Endometrial microvascular endothelial cells (primary cell): ENCODE results near the gene TMPRSS9. TPM values are rescaled to one million over a fixed set of nuclear protein-coding genes. Genes with fewer than 3 reads are reported as not detected.

Source experiments
- in situ Hi-C: cut with HindIII; loops from 2 replicates; pipeline ENCODE4 v1.10.0; 2017; ENCODE audit warnings: low sequenced_read_pairs, low pct_unique_long_range_greater_than_20kb; ENCODE audit errors: inconsistent ontology term
- total RNA-seq: library from RNA; depleted of rRNA; stranded (reverse); fragments of >200 nt; gene quantifications from one replicate; pipeline ENCODE4 v1.2.3, GENCODE V29; 2015; ENCODE audit errors: inconsistent ontology term

The TMPRSS9 gene
- total RNA-seq, 1 donor from 2014 or later, result not detected

- in situ Hi-C loops, result no loop called here
Observed at GRCh38 chr19:2355168-2356035, 4.7 kb upstream of the TMPRSS9 start.

GRCh38 chr19:2356036-2356646, 3.9 kb upstream of the TMPRSS9 start:
- in situ Hi-C loops, result no loop called here

GRCh38 chr19:2357279-2358206, 2.5 kb upstream of the TMPRSS9 start:
- in situ Hi-C loops, result no loop called here

DNA sequence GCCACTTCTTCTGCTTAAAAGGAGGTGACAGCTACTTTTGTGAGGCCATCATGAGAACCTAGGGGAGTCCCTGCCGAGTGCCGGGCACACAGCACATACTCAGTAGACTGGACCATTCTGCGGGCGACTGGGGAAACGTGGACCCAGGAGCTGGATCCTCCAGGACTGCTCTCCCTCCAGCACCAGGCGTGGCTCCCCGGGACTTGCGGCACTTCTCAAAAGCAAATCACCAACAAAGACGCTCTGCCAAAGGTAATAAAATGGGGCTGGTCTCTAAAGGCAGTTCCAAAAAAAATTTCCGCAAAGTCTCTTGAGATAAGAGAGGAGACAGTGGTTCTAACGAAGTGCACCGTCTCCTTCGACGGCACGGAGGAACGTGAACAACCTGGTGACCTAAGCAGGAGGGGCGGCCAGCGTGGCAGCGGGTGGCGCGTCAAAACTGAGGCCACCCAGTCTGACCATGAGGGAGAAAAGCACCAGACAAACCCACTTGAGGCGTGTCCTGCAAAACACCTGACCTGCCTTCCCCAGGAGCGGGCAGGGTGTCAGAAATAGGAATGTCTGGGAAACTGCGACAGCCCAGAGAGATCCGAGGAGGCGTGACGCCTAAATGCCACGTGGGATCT, 1.4 kb upstream of the TMPRSS9 start:
- in situ Hi-C loops, result no loop called here

DNA sequence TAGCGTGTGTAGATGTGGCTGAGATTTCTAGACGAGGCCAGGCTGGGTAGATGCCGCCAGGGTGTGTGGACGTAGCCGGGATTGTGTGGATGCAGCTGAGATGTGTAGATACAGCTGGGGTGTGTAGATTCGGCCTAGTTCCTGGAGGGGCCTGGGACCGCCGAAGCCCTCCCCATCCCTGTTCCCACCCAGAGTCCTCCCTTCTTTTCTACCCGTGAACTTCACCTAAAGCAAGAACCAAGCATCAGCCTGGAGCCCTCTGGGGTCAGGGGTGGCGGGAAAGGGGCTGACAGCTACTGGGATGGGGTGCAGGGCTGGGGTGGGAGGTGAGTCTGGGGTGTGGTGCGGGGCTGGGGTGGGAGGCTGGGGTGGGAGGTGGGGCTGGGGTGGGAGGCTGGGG, 768 bp downstream of the TMPRSS9 start:
- in situ Hi-C loops, result no loop called here

- in situ Hi-C loops, result no loop called here
Observed at GRCh38 chr19:2361246-2362045, 1.4 kb downstream of the TMPRSS9 start.

- in situ Hi-C loops, result no loop called here
Observed at GRCh38 chr19:2362046-2362969, 2.2 kb downstream of the TMPRSS9 start.

- in situ Hi-C loops, result no loop called here
Observed at GRCh38 chr19:2362970-2363300, 2.9 kb downstream of the TMPRSS9 start.

- in situ Hi-C loops, result no loop called here
Observed at GRCh38 chr19:2363419-2363818, 3.4 kb downstream of the TMPRSS9 start.

GRCh38 chr19:2365201-2365970, 5.3 kb downstream of the TMPRSS9 start:
- in situ Hi-C loops, result no loop called here

DNA sequence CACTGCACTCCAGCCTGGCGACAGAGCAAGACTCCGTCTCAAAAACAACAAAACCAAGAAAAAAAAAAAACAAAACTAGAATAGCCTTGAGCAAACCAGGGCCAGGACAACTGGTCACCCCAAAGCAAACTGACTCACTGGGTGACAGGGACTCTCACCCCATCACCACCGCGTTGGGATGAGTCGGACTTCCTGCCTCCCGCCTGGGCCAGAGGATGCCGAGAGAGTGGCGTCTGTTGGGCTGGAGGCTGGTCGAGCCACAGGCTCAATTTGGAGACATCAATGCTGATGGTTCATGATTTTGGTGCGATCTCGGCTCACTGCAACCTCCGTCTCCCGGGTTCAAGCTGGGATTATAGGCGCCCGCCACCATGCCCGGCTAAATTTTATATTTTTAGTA, 11.6 kb downstream of the TMPRSS9 start:
- in situ Hi-C loops, result no loop called here

DNA sequence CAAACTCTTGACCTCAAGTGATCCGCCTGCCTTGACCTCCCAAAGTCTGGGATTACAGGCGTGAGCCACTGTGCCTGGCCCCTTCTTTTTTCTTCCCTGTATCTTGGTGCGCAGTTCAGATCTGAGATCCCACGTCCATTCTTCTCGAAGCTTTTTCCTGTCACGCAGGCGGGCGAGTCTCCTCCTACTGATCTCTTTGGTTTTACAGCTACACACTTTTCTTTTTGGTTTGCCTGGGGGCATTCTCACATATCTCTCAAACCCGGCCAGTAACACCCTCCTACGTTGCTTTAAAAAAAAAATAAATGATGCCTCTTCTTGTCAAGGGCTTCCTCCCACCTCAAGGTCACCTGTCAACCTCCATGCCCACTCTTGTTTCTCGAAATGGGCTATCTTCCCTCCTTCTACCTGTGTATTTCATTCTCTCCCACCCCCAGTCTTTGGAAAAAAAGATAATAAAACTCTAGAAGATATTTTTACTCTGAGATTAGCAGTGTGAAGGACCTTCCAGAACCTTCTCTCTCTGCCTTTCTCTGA, 12.1 kb downstream of the TMPRSS9 start:
- in situ Hi-C loops, result no loop called here

GRCh38 chr19:2374808-2375207, 14.7 kb downstream of the TMPRSS9 start:
- in situ Hi-C loops, result no loop called here

DNA sequence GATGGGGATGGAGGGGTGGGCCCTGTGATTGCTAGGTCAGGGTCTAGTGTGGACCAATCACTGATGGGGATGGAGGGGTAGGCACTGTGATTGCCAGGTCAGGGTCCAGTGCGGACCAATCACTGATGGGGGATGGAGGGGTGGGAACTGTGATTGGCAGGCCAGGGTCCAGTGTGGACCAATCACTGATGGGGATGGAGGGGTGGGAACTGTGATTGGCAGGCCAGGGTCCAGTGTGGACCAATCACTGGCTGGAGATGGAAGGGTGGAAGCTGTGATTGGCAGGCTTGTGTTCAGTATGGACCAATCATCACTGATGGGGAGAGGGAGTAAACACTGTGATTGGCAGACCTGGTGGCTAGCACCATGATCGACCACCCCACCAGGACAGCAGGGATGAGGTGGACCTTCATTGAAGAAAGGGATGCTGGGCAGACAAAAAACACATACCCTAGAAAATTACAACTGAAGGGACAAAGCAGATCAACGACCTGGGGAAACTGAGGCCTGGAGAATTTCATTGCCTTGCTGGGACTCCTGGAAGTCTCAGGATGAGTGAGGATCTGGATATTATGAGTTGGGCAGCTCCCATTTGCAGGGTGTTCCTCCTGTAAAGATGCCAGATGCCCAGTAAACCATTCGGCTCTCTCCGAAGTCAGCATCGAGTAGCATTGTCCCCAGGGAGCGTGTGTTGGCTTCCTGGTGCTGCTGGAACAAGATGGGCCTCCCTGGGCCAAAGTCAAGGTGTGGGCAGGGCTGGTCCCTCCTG, 15.5 kb downstream of the TMPRSS9 start:
- in situ Hi-C loops, result no loop called here

- in situ Hi-C loops, result no loop called here
Observed at GRCh38 chr19:2376784-2377519, 16.9 kb downstream of the TMPRSS9 start.
